K562 (cell line): ENCODE measurements around the gene KCNAB1. TPM values are rescaled to one million over a fixed set of nuclear protein-coding genes. Genes with fewer than 3 reads are reported as not detected.

ENCODE experiments used
- ARID3A ChIP-seq: IDR thresholded peaks from 2 replicates; pipeline ENCODE4 v1.6.1; 2012; ENCODE audit warnings: low read depth, low read length, improper control_type of control experiment, borderline replicate concordance
- ATF3 ChIP-seq, 2 experiments: fragments of 450-650 bp in 1 of 2; sonication (generic) in 1 of 2; formaldehyde crosslinking in 1 of 2; IDR thresholded peaks in 1 of 2; conservative IDR thresholded peaks in 1 of 2; 2 replicates each; pipeline versions ENCODE4 v1.6.1 to v1.8.1; 2016 to 2023; ENCODE audit warnings: mild to moderate bottlenecking in 2 of 2, moderate library complexity in 2 of 2, inconsistent platforms in 1 of 2, missing genetic modification reagents in 1 of 2
- C11orf30 ChIP-seq: fragments of 450-650 bp; IDR thresholded peaks from 2 replicates; pipeline ENCODE4 v1.6.1; 2016; ENCODE audit warnings: low read depth, mild to moderate bottlenecking
- CAMTA2 ChIP-seq: fragments of 250-450 bp; sonication (Bioruptor Pico); conservative IDR thresholded peaks from 2 replicates; pipeline ENCODE4 v1.5.1; 2022
- CHCHD3 ChIP-seq: fragments of 250-450 bp; sonication (Bioruptor Pico); IDR thresholded peaks from 2 replicates; pipeline ENCODE4 v2.1.2; 2022; ENCODE audit warnings: mild to moderate bottlenecking
- CREB3 ChIP-seq: fragments of 450-650 bp; conservative IDR thresholded peaks from 2 replicates; pipeline ENCODE4 v1.6.1; 2016; ENCODE audit warnings: missing genetic modification characterization, low read depth, mild to moderate bottlenecking, missing compliant biosample characterization, moderate library complexity
- E2F5 ChIP-seq: sonication (generic); formaldehyde crosslinking; IDR thresholded peaks from 2 replicates; pipeline ENCODE4 v1.8.0; 2022; ENCODE audit warnings: mild to moderate bottlenecking, missing genetic modification reagents
- FOXP1 ChIP-seq: sonication (generic); formaldehyde crosslinking; IDR thresholded peaks from 2 replicates; pipeline ENCODE4 v1.8.0; 2022; ENCODE audit warnings: mild to moderate bottlenecking, missing genetic modification reagents
- GMEB1 ChIP-seq: fragments of 250-450 bp; sonication (Bioruptor Pico); IDR thresholded peaks from 2 replicates; pipeline ENCODE4 v1.4.0; 2020; ENCODE audit warnings: mild to moderate bottlenecking
- JUND ChIP-seq, 2 experiments: IDR thresholded peaks; 2 replicates in 1 of 2; 3 replicates in 1 of 2; pipeline ENCODE4 v1.6.1; 2011; ENCODE audit warnings: borderline replicate concordance in 2 of 2, low read depth in 2 of 2, low read length in 2 of 2, improper control_type of control experiment in 1 of 2, missing biosample characterization in 1 of 2, missing genetic modification characterization in 1 of 2, missing genetic modification reagents in 1 of 2
- KLF1 ChIP-seq: fragments of 450-650 bp; IDR thresholded peaks from 2 replicates; pipeline ENCODE4 v1.6.1; 2016; ENCODE audit warnings: missing genetic modification characterization, missing compliant biosample characterization
- POLR2G ChIP-seq: fragments of 200-400 bp; formaldehyde crosslinking; IDR thresholded peaks from 2 replicates; pipeline ENCODE4 v1.6.1; 2017; ENCODE audit warnings: low read depth, mild to moderate bottlenecking, antibody characterized with exemption, low read length, moderate library complexity
- SETDB1 ChIP-seq: IDR thresholded peaks from one replicate; pipeline ENCODE4 v1.6.1; 2012; ENCODE audit warnings: low read length, control low read depth, inconsistent platforms
- TCF7 ChIP-seq: sonication (generic); IDR thresholded peaks from 2 replicates; pipeline ENCODE4 v1.6.1; 2016; ENCODE audit warnings: antibody characterized with exemption, borderline replicate concordance
- TFAP4 ChIP-seq: sonication (generic); formaldehyde crosslinking; IDR thresholded peaks from 2 replicates; pipeline ENCODE4 v1.8.0; 2022; ENCODE audit warnings: missing genetic modification reagents, mild to moderate bottlenecking, moderate library complexity, borderline replicate concordance
- USF1 ChIP-seq: sonication (generic); formaldehyde crosslinking; IDR thresholded peaks from 2 replicates; pipeline ENCODE4 v1.9.0; 2022; ENCODE audit warnings: mild to moderate bottlenecking, missing genetic modification reagents
- ZNF133 ChIP-seq: fragments of 250-450 bp; sonication (Bioruptor Pico); IDR thresholded peaks from 2 replicates; pipeline ENCODE4 v1.4.0; 2020; ENCODE audit warnings: mild to moderate bottlenecking
- ZNF699 ChIP-seq: fragments of 250-450 bp; sonication (Bioruptor Pico); IDR thresholded peaks from 2 replicates; pipeline ENCODE4 v1.8.0; 2021; ENCODE audit warnings: mild to moderate bottlenecking, moderate library complexity; ENCODE audit not compliant: insufficient replicate concordance
- ZNF79 ChIP-seq: fragments of 250-450 bp; sonication (Bioruptor Pico); IDR thresholded peaks from 2 replicates; pipeline ENCODE4 v1.4.0; 2020; ENCODE audit warnings: low read depth, mild to moderate bottlenecking, moderate library complexity
- polyA plus RNA-seq, 8 experiments: library from polyadenylated mRNA; depleted of rRNA in 4 of 8; stranded (reverse) in 5 of 8; unstranded in 3 of 8; fragments of >200 nt; fragmentation: Nextera tagmentation in 2 of 8; fragmentation: Illumina TruSeq in 1 of 8; extraction: Ambion mirVana in 2 of 8; extraction: Trizol in 1 of 8; gene quantifications; 2 replicates each; pipeline versions ENCODE4 v1.2.1 to v1.2.3, GENCODE V29; 2011 to 2014; ENCODE audit warnings: inconsistent platforms in 1 of 8, missing spikeins in 1 of 8
- total RNA-seq, 7 experiments: library from RNA; depleted of rRNA in 6 of 7; stranded (reverse); fragments of >200 nt in 6 of 7; fragmentation: Illumina TruSeq in 2 of 7; extraction: Trizol in 2 of 7; gene quantifications; 2 replicates each; pipeline versions ENCODE4 v1.2.1 to v1.2.3, GENCODE V29; 2011 to 2021; ENCODE audit warnings: low replicate concordance in 1 of 7

Gene KCNAB1
- total and polyA plus RNA-seq, 9 of the 15 experiments (the other 6 are each of a cell fraction or from before 2014, with no cell fraction given), result 0.14 to 1.2 (median 0.51) TPM

GRCh38 chr3:156456771-156457224 is 336.4 kb downstream of the KCNAB1 start (continued):
- TF ChIP-seq ARID3A (no peak), USF1 (CRISPR knock-in tag) (no peak), ZNF133 (CRISPR knock-in tag) (no peak), ATF3 (IDR thresholded peaks at IDR 0.05) (peak; percentile 38), ATF3 (CRISPR knock-in tag; conservative IDR thresholded peaks at IDR 0.05) (no peak), POLR2G (no peak), KLF1 (tag) (no peak), SETDB1 (no peak), ZNF79 (no peak), GMEB1 (CRISPR knock-in tag) (no peak), E2F5 (CRISPR knock-in tag) (no peak), CREB3 (tag) (0 out of 2 replicates have a peak, but pooled peaks have one; percentile 44), CAMTA2 (CRISPR knock-in tag) (no peak), TFAP4 (CRISPR knock-in tag) (no peak), ZNF699 (no peak), JUND (IDR thresholded peaks at IDR 0.05; ENCODE audit: borderline replicate concordance, low read depth, low read length) (peak; percentile 69), JUND (tag; IDR thresholded peaks at IDR 0.05; ENCODE audit: borderline replicate concordance, low read depth, low read length) (peak; percentile 38; the same call in 1 of the 3 replicates), C11orf30 (no peak), FOXP1 (CRISPR knock-in tag) (no peak), CHCHD3 (no peak), TCF7 (no peak)
